HEK293T (cell line): Measurements from ENCODE around the gene PREX1.

Source experiments
- CTCF ChIA-PET: fragments of 350-600 bp; formaldehyde crosslinking; extraction: SDS; loops from one replicate; lab custom pipeline; 2021; ENCODE audit warnings: antibody characterized with exemption, inconsistent platforms; lab: Yijun Ruan, JAX
- POLR2A ChIA-PET: fragments of 350-600 bp; formaldehyde crosslinking; extraction: SDS; loops from one replicate; lab custom pipeline; 2020; ENCODE audit warnings: antibody characterized with exemption, inconsistent platforms; lab: Yijun Ruan, JAX
- DNase-seq: peaks from one replicate; pipeline ENCODE4 v3.0.0; 2012; ENCODE audit warnings: mixed read lengths; ENCODE audit errors: extremely low spot score
- ARNT ChIP-seq: fragments of 450-650 bp; IDR thresholded peaks from 2 replicates; pipeline ENCODE4 v1.6.1; 2017; ENCODE audit warnings: mild to moderate bottlenecking
- BHLHE40 ChIP-seq: fragments of 450-650 bp; IDR thresholded peaks from 2 replicates; pipeline ENCODE4 v1.6.1; 2016; ENCODE audit warnings: mild to moderate bottlenecking, moderate library complexity, borderline replicate concordance
- CTBP1 ChIP-seq: fragments of 450-650 bp; IDR thresholded peaks from 2 replicates; pipeline ENCODE4 v1.6.1; 2016; ENCODE audit warnings: borderline replicate concordance
- ELF4 ChIP-seq: fragments of 450-650 bp; IDR thresholded peaks from 2 replicates; pipeline ENCODE4 v1.6.1; 2017; ENCODE audit warnings: antibody characterized with exemption
- FOXA1 ChIP-seq: fragments of 450-650 bp; IDR thresholded peaks from 2 replicates; pipeline ENCODE4 v1.6.1; 2016; ENCODE audit warnings: mild to moderate bottlenecking
- FOXK2 ChIP-seq: fragments of 450-650 bp; IDR thresholded peaks from 2 replicates; pipeline ENCODE4 v1.6.1; 2016; ENCODE audit warnings: mild to moderate bottlenecking
- FOXM1 ChIP-seq: fragments of 450-650 bp; IDR thresholded peaks from 2 replicates; pipeline ENCODE4 v1.6.1; 2017; ENCODE audit warnings: mild to moderate bottlenecking, borderline replicate concordance
- HDGF ChIP-seq: fragments of 450-650 bp; IDR thresholded peaks from 2 replicates; pipeline ENCODE4 v1.6.1; 2017; ENCODE audit warnings: antibody characterized with exemption, borderline replicate concordance
- L3MBTL2 ChIP-seq: fragments of 450-650 bp; conservative IDR thresholded peaks from 2 replicates; pipeline ENCODE4 v1.6.1; 2016; ENCODE audit warnings: mild to moderate bottlenecking
- LEF1 ChIP-seq: fragments of 450-650 bp; IDR thresholded peaks from 2 replicates; pipeline ENCODE4 v1.6.1; 2017; ENCODE audit warnings: mild to moderate bottlenecking, borderline replicate concordance
- NFRKB ChIP-seq: fragments of 450-650 bp; IDR thresholded peaks from 2 replicates; pipeline ENCODE4 v1.6.1; 2016; ENCODE audit warnings: mild to moderate bottlenecking, moderate library complexity
- PKNOX1 ChIP-seq: fragments of 450-650 bp; IDR thresholded peaks from 2 replicates; pipeline ENCODE4 v1.6.1; 2016
- SP1 ChIP-seq: fragments of 450-650 bp; IDR thresholded peaks from 2 replicates; pipeline ENCODE4 v1.6.1; 2017
- SUZ12 ChIP-seq: fragments of 450-650 bp; IDR thresholded peaks from 2 replicates; pipeline ENCODE4 v1.6.1; 2016; ENCODE audit warnings: mild to moderate bottlenecking
- TARDBP ChIP-seq: fragments of 450-650 bp; IDR thresholded peaks from 2 replicates; pipeline ENCODE4 v1.6.1; 2016
- ZNF384 ChIP-seq: fragments of 450-650 bp; IDR thresholded peaks from 2 replicates; pipeline ENCODE4 v1.6.1; 2016

PREX1 gene

GRCh38 chr20:48606172-48606840, 221.5 kb downstream of the PREX1 start:
- POLR2A ChIA-PET = no interaction called here

GRCh38 chr20:48605364-48606171, 222.2 kb downstream of the PREX1 start:
- POLR2A ChIA-PET = no interaction called here
- CTCF ChIA-PET = interaction anchor here (0.6 kb wide), 1 partner anchor 182 kb away, joined by 5 read pairs; no protein-coding TSS in a partner anchor
- no peak for DNase-seq
- TF ChIP-seq FOXA1 (no peak), SUZ12 (no peak), ELF4 (no peak), L3MBTL2 (no peak), SP1 (no peak), FOXM1 (no peak), HDGF (no peak), ZNF384 (no peak), FOXK2 (no peak), LEF1 (no peak), ARNT (no peak), BHLHE40 (no peak), NFRKB (no peak), TARDBP (no peak), PKNOX1 (no peak), CTBP1 (no peak)

More at GRCh38 chr20:48606172-48606840, 221.5 kb downstream of the PREX1 start:
- no peak for DNase-seq
- TF ChIP-seq NFRKB = no peak
- CTCF ChIA-PET = no interaction called here

GRCh38 chr20:48604936-48605335, 222.9 kb downstream of the PREX1 start:
- ChIA-PET POLR2A (no interaction called here), CTCF (interaction anchor here (0.6 kb wide), 1 partner anchor 181 kb away, joined by 5 read pairs; no protein-coding TSS in a partner anchor)
- no peak for TF ChIP-seq L3MBTL2
- no peak for TF ChIP-seq FOXK2
- no peak for TF ChIP-seq NFRKB
- TF ChIP-seq SP1 = no peak
- TF ChIP-seq FOXM1 = no peak
- TF ChIP-seq TARDBP = no peak
- DNase-seq = no peak

GRCh38 chr20:48604426-48604825, 223.4 kb downstream of the PREX1 start:
- no peak for DNase-seq
- no peak for TF ChIP-seq LEF1
- no peak for TF ChIP-seq TARDBP
- no peak for TF ChIP-seq ELF4
- TF ChIP-seq L3MBTL2 = no peak
- TF ChIP-seq FOXK2 = no peak
- TF ChIP-seq ZNF384 = no peak
- TF ChIP-seq ARNT = no peak
- TF ChIP-seq CTBP1 = no peak
- TF ChIP-seq PKNOX1 = no peak
- no peak for TF ChIP-seq HDGF
- no peak for TF ChIP-seq SUZ12
- no peak for TF ChIP-seq FOXM1
- no peak for TF ChIP-seq BHLHE40
- TF ChIP-seq SP1 = no peak
- no peak for TF ChIP-seq NFRKB
- no peak for TF ChIP-seq FOXA1
- ChIA-PET POLR2A (no interaction called here), CTCF (interaction anchor here (0.6 kb wide), 1 partner anchor 181 kb away, joined by 5 read pairs; no protein-coding TSS in a partner anchor)

- ChIA-PET CTCF (no interaction called here), POLR2A (no interaction called here)
- no peak for DNase-seq
- no peak for TF ChIP-seq ZNF384
- no peak for TF ChIP-seq ELF4
- no peak for TF ChIP-seq NFRKB
- TF ChIP-seq FOXA1 = no peak
- TF ChIP-seq FOXM1 = no peak
Observed at GRCh38 chr20:48603819-48604405, 223.9 kb downstream of the PREX1 start.

- no peak for TF ChIP-seq PKNOX1
- no peak for TF ChIP-seq TARDBP
- TF ChIP-seq L3MBTL2 = no peak
- TF ChIP-seq HDGF = no peak
- TF ChIP-seq LEF1 = no peak
- no peak for TF ChIP-seq FOXM1
- no peak for TF ChIP-seq BHLHE40
- no peak for TF ChIP-seq SUZ12
- TF ChIP-seq FOXK2 = no peak
- no peak for TF ChIP-seq ZNF384
- no peak for TF ChIP-seq ELF4
- no peak for TF ChIP-seq CTBP1
- no peak for TF ChIP-seq FOXA1
- CTCF ChIA-PET = no interaction called here
- POLR2A ChIA-PET = no interaction called here
- DNase-seq = no peak
Observed at GRCh38 chr20:48603116-48603818, 224.5 kb downstream of the PREX1 start.
